Bronchial epithelial cell (primary cell): Measurements from ENCODE around the gene ATP8B2. TPM values are rescaled to one million over a fixed set of nuclear protein-coding genes. Genes with fewer than 3 reads are reported as not detected.
A peak's percentile ranks its signal among the peaks of the same experiment; 100 is the strongest.

Experiments used
- DNase-seq: peaks from one replicate; pipeline ENCODE4 v3.0.0-alpha.2; 2010; ENCODE audit warnings: low read depth
- FAIRE-seq: peaks from 2 replicates; lab custom pipeline; 2011; peaks lifted over from hg19 to GRCh38; lab: Jason Lieb, UNC
- H3K27me3 ChIP-seq: 2 replicates; pipeline ENCODE4 v1.5.1; 2011; ENCODE audit warnings: low read length; ENCODE audit not compliant: control insufficient read depth, insufficient read depth
- H3K36me3 ChIP-seq: 2 replicates; pipeline ENCODE4 v1.5.1; 2011; ENCODE audit warnings: low read length; ENCODE audit not compliant: control insufficient read depth, insufficient read depth
- H3K4me3 ChIP-seq: 2 replicates; pipeline ENCODE4 v1.5.1; 2011; ENCODE audit warnings: mild to moderate bottlenecking, low read depth, low read length, control low read depth
- total RNA-seq: library from RNA; depleted of rRNA; stranded (reverse); fragments of >200 nt; gene quantifications from 2 replicates; pipeline ENCODE4 v1.2.1, GENCODE V29; 2014
- TF ChIP-seq, protein P1 (sequence below): IDR thresholded peaks from 2 replicates; pipeline ENCODE4 v1.5.1; 2011; ENCODE audit warnings: mild to moderate bottlenecking, moderate library complexity, low read length, control low read depth, inconsistent platforms; ENCODE audit not compliant: insufficient read depth, severe bottlenecking

Gene ATP8B2
- total RNA-seq, 1 donor from 2014 or later: 15.5 TPM

DNA sequence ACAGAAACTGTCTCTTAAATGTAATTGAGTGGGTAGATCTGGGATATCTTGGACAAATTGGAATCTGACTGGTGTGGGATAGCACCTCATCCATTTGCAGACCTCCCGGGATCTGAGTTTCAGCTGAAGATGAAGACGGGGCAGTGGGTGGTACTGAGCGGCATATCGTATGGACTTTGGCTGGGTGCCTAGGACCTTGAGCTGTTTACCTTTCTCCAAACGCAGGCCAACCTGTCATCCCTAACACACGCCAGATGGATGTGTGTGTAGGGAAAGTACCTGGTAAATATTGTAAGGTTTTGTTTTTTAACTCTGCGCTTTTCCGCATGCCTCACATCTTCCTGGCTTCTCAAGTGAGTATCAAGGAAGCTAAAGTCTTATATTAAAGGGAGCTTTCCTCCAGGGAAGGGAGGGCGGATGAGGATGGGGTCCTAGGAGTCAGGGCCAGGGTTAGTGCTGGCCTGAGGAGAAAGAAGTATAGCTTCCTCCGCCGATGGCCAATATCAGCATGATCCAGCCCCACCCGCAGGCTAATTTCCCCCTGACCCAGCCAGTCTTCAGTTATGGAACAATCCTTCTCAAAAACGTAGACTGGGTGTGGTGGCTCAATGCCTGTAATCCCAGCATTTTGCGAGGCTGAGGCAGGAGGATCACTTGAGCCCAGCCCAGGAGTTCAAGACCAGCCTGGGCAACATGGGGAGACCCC is 26.2 kb downstream of the ATP8B2 start:
- Histone ChIP-seq H3K36me3 (peaks cover 2% of the 10 kb centered on the region), H3K4me3 (no peak overlapping the region), H3K27me3 (no peaks in the 10 kb centered on the region)
- FAIRE-seq (no peak), DNase-seq (peak; percentile 51)
- TF ChIP-seq, protein P1, sequence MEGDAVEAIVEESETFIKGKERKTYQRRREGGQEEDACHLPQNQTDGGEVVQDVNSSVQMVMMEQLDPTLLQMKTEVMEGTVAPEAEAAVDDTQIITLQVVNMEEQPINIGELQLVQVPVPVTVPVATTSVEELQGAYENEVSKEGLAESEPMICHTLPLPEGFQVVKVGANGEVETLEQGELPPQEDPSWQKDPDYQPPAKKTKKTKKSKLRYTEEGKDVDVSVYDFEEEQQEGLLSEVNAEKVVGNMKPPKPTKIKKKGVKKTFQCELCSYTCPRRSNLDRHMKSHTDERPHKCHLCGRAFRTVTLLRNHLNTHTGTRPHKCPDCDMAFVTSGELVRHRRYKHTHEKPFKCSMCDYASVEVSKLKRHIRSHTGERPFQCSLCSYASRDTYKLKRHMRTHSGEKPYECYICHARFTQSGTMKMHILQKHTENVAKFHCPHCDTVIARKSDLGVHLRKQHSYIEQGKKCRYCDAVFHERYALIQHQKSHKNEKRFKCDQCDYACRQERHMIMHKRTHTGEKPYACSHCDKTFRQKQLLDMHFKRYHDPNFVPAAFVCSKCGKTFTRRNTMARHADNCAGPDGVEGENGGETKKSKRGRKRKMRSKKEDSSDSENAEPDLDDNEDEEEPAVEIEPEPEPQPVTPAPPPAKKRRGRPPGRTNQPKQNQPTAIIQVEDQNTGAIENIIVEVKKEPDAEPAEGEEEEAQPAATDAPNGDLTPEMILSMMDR: no peak

- H3K4me3 ChIP-seq: peak overlapping the region; percentile 34
- FAIRE-seq (no peak), DNase-seq (no peak)
- TF ChIP-seq, protein P1: no peak
- H3K27me3 ChIP-seq: no peaks in the 10 kb centered on the region
- peaks cover 2% of the 10 kb centered on the region for H3K36me3 ChIP-seq
Measured at GRCh38 chr1:154352245-154352580, 26.9 kb downstream of the ATP8B2 start.

DNA sequence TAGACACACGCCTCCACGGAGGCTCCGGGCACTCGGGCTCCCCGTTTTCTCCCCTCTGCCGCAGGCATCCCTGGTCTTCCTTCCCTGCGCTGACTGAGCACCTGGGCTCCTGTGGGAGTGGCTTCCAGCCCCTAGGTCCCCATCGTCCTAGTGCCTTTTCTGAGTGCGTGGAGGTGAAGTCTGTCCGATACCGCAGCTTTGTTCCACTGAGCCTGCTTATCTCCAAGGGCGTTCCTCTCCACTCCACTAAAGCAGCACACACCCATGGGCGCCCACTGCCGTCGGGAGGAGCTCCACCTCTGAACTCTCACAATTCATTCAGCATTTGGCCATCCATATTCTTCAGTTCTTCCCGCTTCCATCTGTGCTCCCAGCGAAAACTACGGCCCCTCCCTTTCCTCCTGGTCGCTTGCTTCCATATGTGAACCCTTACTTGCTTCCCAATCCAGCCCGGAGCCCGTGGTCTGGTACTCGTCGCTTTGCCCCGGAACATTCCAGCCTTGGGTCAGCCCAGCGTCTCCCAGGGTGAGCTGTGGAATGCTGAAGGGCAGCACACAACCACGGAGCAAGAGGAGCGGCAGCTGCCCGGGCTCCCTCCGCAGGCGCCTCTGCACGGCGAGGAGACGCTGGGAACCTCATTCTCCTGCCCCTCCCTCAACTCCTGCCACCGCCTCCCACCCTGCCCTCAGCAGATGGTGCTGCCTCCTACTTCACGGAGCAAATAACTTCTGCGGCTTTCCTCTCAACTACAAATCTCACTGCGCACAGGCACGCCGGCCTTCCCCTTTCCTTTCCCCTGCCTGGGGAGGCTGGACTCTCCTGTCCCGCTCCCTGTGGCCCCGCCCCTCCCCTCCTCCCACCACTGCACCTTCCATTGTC is 27.5 kb downstream of the ATP8B2 start:
- peak; percentile 20 for DNase-seq
- Histone ChIP-seq H3K36me3 (peaks cover 2% of the 10 kb centered on the region), H3K27me3 (no peaks in the 10 kb centered on the region), H3K4me3 (peak overlapping the region; percentile 34)
- TF ChIP-seq, protein P1: no peak
- FAIRE-seq: no peak

GRCh38 chr1:154353460-154353904 is 28.2 kb downstream of the ATP8B2 start:
- TF ChIP-seq, protein P1: peak; percentile 52
- Histone ChIP-seq H3K4me3 (no peak overlapping the region), H3K36me3 (peaks cover 2% of the 10 kb centered on the region), H3K27me3 (no peaks in the 10 kb centered on the region)
- DNase-seq (peak; percentile 55), FAIRE-seq (no peak)

DNA sequence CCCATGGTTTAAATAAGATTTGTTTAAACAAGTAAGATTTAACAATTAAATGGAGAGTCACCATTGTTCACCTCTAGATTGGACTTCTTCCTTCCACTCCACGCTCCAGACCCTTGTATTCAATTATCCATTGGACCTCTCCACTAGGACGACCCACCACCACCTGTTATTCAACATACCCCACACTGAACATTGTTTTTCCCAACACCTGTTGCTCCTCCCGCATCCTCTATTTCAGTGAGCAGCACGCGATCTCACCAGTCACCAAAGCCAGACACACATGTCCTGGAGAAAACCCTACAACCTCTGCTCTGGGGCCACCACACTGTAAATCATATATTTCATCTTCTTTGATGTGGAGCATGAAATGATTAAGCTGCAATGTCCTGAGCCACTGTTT is 28.6 kb downstream of the ATP8B2 start:
- Histone ChIP-seq H3K4me3 (no peak overlapping the region), H3K36me3 (peaks cover 2% of the 10 kb centered on the region), H3K27me3 (no peaks in the 10 kb centered on the region)
- FAIRE-seq: no peak
- TF ChIP-seq, protein P1: no peak
- DNase-seq: no peak
